GM18508 (cell line): ENCODE results near the gene MYDGF.

Source experiments
- ATAC-seq: cut with Tn5 transposase; IDR thresholded peaks from one replicate; pipeline ENCODE4 v1.9.1; 2021; ENCODE audit warnings: moderate number of reproducible peaks; ENCODE audit not compliant: insufficient read depth, unreplicated experiment

The MYDGF gene

GRCh38 chr19:4619668-4620294, 50.4 kb downstream of the MYDGF start:
- ATAC-seq = no peak

GRCh38 chr19:4618019-4618418, 52.1 kb downstream of the MYDGF start:
- ATAC-seq = no peak

- ATAC-seq = no peak
Measured at GRCh38 chr19:4613254-4613751, 56.8 kb downstream of the MYDGF start.

- no peak for ATAC-seq
Measured at GRCh38 chr19:4609878-4610511, 60.1 kb downstream of the MYDGF start.
